Common myeloid progenitor, CD34-positive (primary cell): ENCODE measurements around the gene EID2.

Experiments
- CTCF ChIA-PET: fragments of 350-600 bp; sonication (Branson Sonifier 250); formaldehyde crosslinking; loops from one replicate; lab custom pipeline; 2021; ENCODE audit warnings: antibody characterized with exemption; lab: Charles Lee
- POLR2A ChIA-PET: fragments of 350-600 bp; sonication (Branson Sonifier 250); formaldehyde crosslinking; loops from one replicate; lab custom pipeline; 2021; ENCODE audit warnings: antibody characterized with exemption; lab: Charles Lee
- DNase-seq, 3 donors: peaks; one replicate each; pipeline versions ENCODE4 v3.0.0 to v3.0.0-alpha.2; 2013
- H3K27ac ChIP-seq, 2 experiments: 1 replicate in 1 of 2; 2 replicates in 1 of 2; pipeline ENCODE4 v1.7.0; 2013; ENCODE audit warnings: inconsistent platforms in 2 of 2, low read length in 2 of 2, mild to moderate bottlenecking in 2 of 2, low read depth in 1 of 2, moderate library complexity in 1 of 2; ENCODE audit not compliant: severe bottlenecking in 2 of 2, insufficient read depth in 1 of 2, poor library complexity in 1 of 2
- H3K27me3 ChIP-seq, 5 experiments: replicated peaks in 2 of 5; 1 replicate in 3 of 5; 2 replicates in 2 of 5; pipeline versions ENCODE4 v1.6.1 to v1.7.0; 2013; ENCODE audit warnings: low read length in 4 of 5, mild to moderate bottlenecking in 2 of 5, moderate library complexity in 2 of 5, inconsistent platforms in 1 of 5; ENCODE audit not compliant: insufficient read depth in 5 of 5, control insufficient read depth in 4 of 5
- H3K36me3 ChIP-seq, 4 experiments: 1 replicate in 2 of 4; 2 replicates in 2 of 4; pipeline versions ENCODE4 v1.6.1 to v1.7.0; 2013; ENCODE audit warnings: low read length in 3 of 4, control low read depth in 1 of 4, mild to moderate bottlenecking in 1 of 4; ENCODE audit not compliant: control insufficient read depth in 4 of 4, insufficient read depth in 4 of 4
- H3K4me1 ChIP-seq, 4 experiments: 1 replicate in 3 of 4; 2 replicates in 1 of 4; pipeline versions ENCODE4 v1.6.1 to v1.7.1; 2013; ENCODE audit warnings: low read length in 3 of 4, mild to moderate bottlenecking in 3 of 4, control low read depth in 1 of 4, inconsistent platforms in 1 of 4, moderate library complexity in 1 of 4; ENCODE audit not compliant: control insufficient read depth in 4 of 4, insufficient read depth in 4 of 4; ENCODE audit errors: control extremely low read depth in 1 of 4
- H3K4me3 ChIP-seq, 7 experiments: 1 replicate in 4 of 7; 2 replicates in 3 of 7; pipeline versions ENCODE4 v1.5.1 to v1.7.0; 2013; ENCODE audit warnings: mild to moderate bottlenecking in 7 of 7, low read length in 6 of 7, moderate library complexity in 6 of 7, inconsistent platforms in 2 of 7, low read depth in 2 of 7, control low read depth in 1 of 7; ENCODE audit not compliant: insufficient read depth in 4 of 7, control insufficient read depth in 1 of 7; ENCODE audit errors: extremely low read depth in 1 of 7
- H3K9me3 ChIP-seq, 5 experiments: 1 replicate in 4 of 5; 2 replicates in 1 of 5; pipeline versions ENCODE4 v1.6.1 to v1.7.1; 2013; ENCODE audit warnings: low read length in 4 of 5, mild to moderate bottlenecking in 2 of 5, inconsistent platforms in 1 of 5, low read depth in 1 of 5, moderate library complexity in 1 of 5; ENCODE audit not compliant: control insufficient read depth in 4 of 5, insufficient read depth in 2 of 5; ENCODE audit errors: control extremely low read depth in 1 of 5
- WGBS: methylation state at CpG from one replicate; pipeline ENCODE4 v1.1.5; 2013; ENCODE audit not compliant: insufficient coverage; 5-methylcytosine and 5-hydroxymethylcytosine counted together

Gene EID2

DNA sequence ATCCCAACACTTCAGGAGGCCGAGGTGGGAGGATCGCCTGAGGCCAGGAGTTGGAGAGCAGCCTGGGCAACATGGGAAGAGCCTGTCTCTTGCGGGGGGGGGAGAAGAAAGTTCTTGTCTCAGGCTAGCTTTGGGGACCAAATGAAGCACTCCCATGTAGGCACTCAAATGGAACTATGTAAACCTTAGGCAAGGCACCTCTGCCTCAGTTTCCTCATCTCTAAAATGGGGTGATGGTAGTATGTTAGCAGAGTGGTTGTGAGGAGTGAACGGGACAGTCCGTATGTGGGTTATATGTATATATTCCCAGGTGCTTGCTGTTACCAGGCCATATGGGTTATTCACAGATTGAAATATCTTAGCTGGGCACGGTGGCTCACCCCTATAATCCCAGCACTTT, 47.7 kb downstream of the EID2 start:
- no peaks in the 10 kb centered on the region for H3K9me3 ChIP-seq
- H3K27me3 ChIP-seq: peaks cover 0 to 11% (median 0%) of the 10 kb centered on the region in 5 experiments
- no peak for DNase-seq
- ChIA-PET POLR2A (no interaction called here), CTCF (interaction anchor here (0.9 to 1.3 kb wide), 4 partner anchors 11 to 40 kb away, joined by 3 to 5 read pairs (median 4); partner anchors contain the start of gene EID2B)
- no peak overlapping the region for H3K27ac ChIP-seq
- peaks cover 7 to 43% (median 27%) of the 10 kb centered on the region in 4 experiments for H3K36me3 ChIP-seq
- 95% methylated on average over 5 of the region's 6 CpGs for WGBS
- no peaks in the 10 kb centered on the region for H3K4me1 ChIP-seq
- no peak overlapping the region for H3K4me3 ChIP-seq

DNA sequence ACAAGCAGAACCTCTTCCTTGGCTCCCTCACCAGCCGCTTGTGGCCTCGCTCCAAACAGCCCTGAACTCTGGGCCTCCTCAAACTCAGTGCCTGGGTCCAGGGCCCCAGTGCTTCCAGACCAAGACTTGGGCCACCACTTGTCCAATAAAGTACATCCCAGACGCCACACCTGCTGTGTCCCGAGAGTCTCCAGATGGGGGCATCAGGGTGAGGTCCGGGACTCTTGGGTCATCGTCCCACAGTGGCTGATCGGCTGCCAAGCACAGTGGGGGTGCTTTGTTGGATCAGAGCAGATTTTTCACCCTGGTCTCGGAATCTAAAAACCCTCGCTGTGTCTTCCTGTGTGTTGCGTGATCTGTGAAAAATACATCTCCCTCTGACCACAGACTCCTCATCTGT, 50.2 kb downstream of the EID2 start:
- H3K4me1 ChIP-seq: no peaks in the 10 kb centered on the region

More for the DNA sequence above, 50.2 kb downstream of the EID2 start:
- Histone ChIP-seq H3K27ac (no peak overlapping the region), H3K27me3 (no peaks in the 10 kb centered on the region), H3K36me3 (peaks cover 7 to 65% (median 45%) of the 10 kb centered on the region in 4 experiments), H3K4me3 (no peak overlapping the region), H3K9me3 (no peaks in the 10 kb centered on the region)
- no peak for DNase-seq
- CTCF ChIA-PET: no interaction called here
- 96% methylated on average over 9 of the region's 10 CpGs for WGBS
- POLR2A ChIA-PET: no interaction called here
